Right lobe of liver (tissue), 4 donors: ENCODE results near the gene RTN4R.

Source experiments
- CTCF ChIP-seq, 4 donors: fragments of 200-600 bp in 3 of 4; fragments of 450-650 bp in 1 of 4; IDR thresholded peaks; one replicate each; pipeline versions ENCODE4 v1.5.1 to v1.8.0; 2016 to 2022; ENCODE audit warnings: antibody characterized with exemption in 4 of 4, mild to moderate bottlenecking in 2 of 4
- POLR2A ChIP-seq: fragments of 450-650 bp; IDR thresholded peaks from one replicate; pipeline ENCODE4 v1.6.1; 2017; ENCODE audit warnings: antibody characterized with exemption, mild to moderate bottlenecking
- donor health status: DM: no; HTN: no; CAD: no.
- donor health status: DM: no; HTN: no; CAD: no.
- donor health status: DM: no; HTN: yes; CAD: no.

- no peak for TF ChIP-seq CTCF (IDR thresholded peaks at IDR 0.05)
- no peak for TF ChIP-seq POLR2A
These were observed 23.2 kb downstream of the RTN4R start for GRCh38 chr22:20244691-20245576.
